ENCODE measurements around the gene NUCKS1. TPM values are rescaled to one million over a fixed set of nuclear protein-coding genes. Genes with fewer than 3 reads are reported as not detected.

NUCKS1 gene
- total and polyA plus RNA-seq, 2 of the 8 experiments (the other 6 are each of a cell fraction or from before 2014, with no cell fraction given): 126 to 461 TPM

GRCh38 chr1:205739348-205740160 is 10.4 kb downstream of the NUCKS1 start:
- H3K9ac ChIP-seq (replicated peaks in 1 of 4; ENCODE audit: extremely low read depth in 1 of 4, low read depth in 3 of 4, low read length in 3 of 4): no peak overlapping the region
- H2BK120ac ChIP-seq (replicated peaks; ENCODE audit: low read depth, low read length): no peak overlapping the region
- H3K27ac ChIP-seq (ENCODE audit: low read depth, low read length): no peak overlapping the region
- H2BK5ac ChIP-seq (ENCODE audit: low read depth, low read length): no peak overlapping the region
- H4K8ac ChIP-seq (ENCODE audit: extremely low read depth, insufficient read depth, low read length): no peak overlapping the region
- H3K23ac ChIP-seq (ENCODE audit: insufficient read length): no peak overlapping the region
- WGBS, 2 experiments (ENCODE audit: extremely low coverage in 1 of 2, insufficient coverage in 1 of 2, insufficient read length in 1 of 2, insufficient replicate concordance in 2 of 2, low coverage in 1 of 2, low lambda C conversion rate in 2 of 2, missing lambda C conversion rate in 1 of 2): 70% methylated on average over 5 of the region's 5 CpGs; no CpG with 5 or more reads in 1 of the 2 experiments
- peaks cover 22 to 26% of the 10 kb centered on the region in 2 experiments for H4K20me1 ChIP-seq (replicated peaks in 1 of 2; ENCODE audit: control insufficient read depth in 1 of 2, insufficient read depth in 2 of 2, low read length in 2 of 2)
- peaks cover 3 to 11% (median 7%) of the 10 kb centered on the region in 4 experiments; a peak in 5 of 7 replicates for H3K4me1 ChIP-seq (replicated peaks in 1 of 4; ENCODE audit: control insufficient read depth in 3 of 4, insufficient read depth in 4 of 4, low read length in 3 of 4)
- no peak overlapping the region for H3K4me2 ChIP-seq (ENCODE audit: insufficient read depth in 1 of 2, low read depth in 2 of 2, low read length in 2 of 2)
- peaks cover 0 to 14% (median 4%) of the 10 kb centered on the region in 4 experiments; a peak in 4 of 8 replicates for H3K36me3 ChIP-seq (ENCODE audit: control insufficient read depth in 2 of 4, insufficient read depth in 4 of 4, low read length in 3 of 4)
- no peak overlapping the region for H3K56ac ChIP-seq (replicated peaks; ENCODE audit: insufficient read length, low read depth, low read length)
- H3K79me1 ChIP-seq (ENCODE audit: low read depth, low read length): no peaks in the 10 kb centered on the region; the same call in 1 of the 2 replicates
- H3K79me2 ChIP-seq (ENCODE audit: control insufficient read depth in 1 of 2, insufficient read depth in 2 of 2, low read length in 2 of 2): peaks cover 21 to 98% of the 10 kb centered on the region in 2 experiments
- no peak for FAIRE-seq
- H3K9me3 ChIP-seq (ENCODE audit: insufficient read depth in 2 of 2, low read depth in 1 of 2, low read length in 1 of 2): no peaks in the 10 kb centered on the region
- H2BK15ac ChIP-seq (ENCODE audit: low read length): no peak overlapping the region
- no peak overlapping the region for H3K4me3 ChIP-seq (ENCODE audit: extremely low read depth in 1 of 4, insufficient read depth in 2 of 4, low read depth in 3 of 4, low read length in 4 of 4)
- ChIA-PET POLR2A (ENCODE audit: partially characterized antibody) (interaction anchor here (0.7 to 10.7 kb wide), 9 partner anchors 6 to 869 kb away, joined by 3 to 61 read pairs (median 5); partner anchors contain the start of genes ELK4 and NUCKS1), CTCF (ENCODE audit: partially characterized antibody) (interaction anchor here (0.5 to 3.2 kb wide), 13 partner anchors 9 to 291 kb away, joined by 3 to 32 read pairs (median 3); no protein-coding TSS in a partner anchor)
- TF ChIP-seq, protein P1, sequence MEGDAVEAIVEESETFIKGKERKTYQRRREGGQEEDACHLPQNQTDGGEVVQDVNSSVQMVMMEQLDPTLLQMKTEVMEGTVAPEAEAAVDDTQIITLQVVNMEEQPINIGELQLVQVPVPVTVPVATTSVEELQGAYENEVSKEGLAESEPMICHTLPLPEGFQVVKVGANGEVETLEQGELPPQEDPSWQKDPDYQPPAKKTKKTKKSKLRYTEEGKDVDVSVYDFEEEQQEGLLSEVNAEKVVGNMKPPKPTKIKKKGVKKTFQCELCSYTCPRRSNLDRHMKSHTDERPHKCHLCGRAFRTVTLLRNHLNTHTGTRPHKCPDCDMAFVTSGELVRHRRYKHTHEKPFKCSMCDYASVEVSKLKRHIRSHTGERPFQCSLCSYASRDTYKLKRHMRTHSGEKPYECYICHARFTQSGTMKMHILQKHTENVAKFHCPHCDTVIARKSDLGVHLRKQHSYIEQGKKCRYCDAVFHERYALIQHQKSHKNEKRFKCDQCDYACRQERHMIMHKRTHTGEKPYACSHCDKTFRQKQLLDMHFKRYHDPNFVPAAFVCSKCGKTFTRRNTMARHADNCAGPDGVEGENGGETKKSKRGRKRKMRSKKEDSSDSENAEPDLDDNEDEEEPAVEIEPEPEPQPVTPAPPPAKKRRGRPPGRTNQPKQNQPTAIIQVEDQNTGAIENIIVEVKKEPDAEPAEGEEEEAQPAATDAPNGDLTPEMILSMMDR (IDR thresholded peaks at IDR 0.05; ENCODE audit: control extremely low read depth in 1 of 3, insufficient read depth in 1 of 3, low read depth in 1 of 3, low read length in 3 of 3): peak in 1 of 3 experiments; percentile 7; a peak in 1 of 4 replicates
- TF ChIP-seq, protein P2, sequence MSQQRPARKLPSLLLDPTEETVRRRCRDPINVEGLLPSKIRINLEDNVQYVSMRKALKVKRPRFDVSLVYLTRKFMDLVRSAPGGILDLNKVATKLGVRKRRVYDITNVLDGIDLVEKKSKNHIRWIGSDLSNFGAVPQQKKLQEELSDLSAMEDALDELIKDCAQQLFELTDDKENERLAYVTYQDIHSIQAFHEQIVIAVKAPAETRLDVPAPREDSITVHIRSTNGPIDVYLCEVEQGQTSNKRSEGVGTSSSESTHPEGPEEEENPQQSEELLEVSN (IDR thresholded peaks at IDR 0.05): no peak
- no peak for TF ChIP-seq POLR2AphosphoS5 (IDR thresholded peaks at IDR 0.05; ENCODE audit: low read depth, low read length)
- H2BK20ac ChIP-seq (ENCODE audit: low read length): no peak overlapping the region
- H4K5ac ChIP-seq (ENCODE audit: insufficient read length, low read depth, low read length): no peak overlapping the region
- DNase-seq (ENCODE audit: low read depth in 1 of 2, low spot score in 2 of 2): no peak
- no peak overlapping the region for H3K18ac ChIP-seq (ENCODE audit: extremely low read depth, low read length)
- H2AK5ac ChIP-seq (ENCODE audit: low read depth, low read length): no peak overlapping the region
- no peaks in the 10 kb centered on the region for H3K27me3 ChIP-seq (replicated peaks in 1 of 4; ENCODE audit: control insufficient read depth in 3 of 4, extremely low read depth in 1 of 4, insufficient read depth in 3 of 4, low read length in 3 of 4)
- H3K23me2 ChIP-seq (ENCODE audit: low read depth, low read length): no peaks in the 10 kb centered on the region
- H4K91ac ChIP-seq (replicated peaks; ENCODE audit: insufficient read length, low read length): no peak overlapping the region
- no peak overlapping the region for H2BK12ac ChIP-seq (ENCODE audit: low read depth, low read length)
- no peak overlapping the region for H3K4ac ChIP-seq (replicated peaks; ENCODE audit: insufficient read length, low read depth, low read length)
- no peak overlapping the region for H2AFZ ChIP-seq (ENCODE audit: low read length)
- no peak overlapping the region for H3K14ac ChIP-seq (ENCODE audit: insufficient read length)

Measured in H1 (cell line).